ENCODE measurements around the gene LRRC52.

GRCh38 chr1:165533254-165533653, 10.5 kb upstream of the LRRC52 start:
- TF ChIP-seq CTCF (IDR thresholded peaks at IDR 0.05) = no peak
- TF ChIP-seq POLR2AphosphoS5 (IDR thresholded peaks at IDR 0.05) = no peak

All from transverse colon (tissue), 4 donors.